Heart right ventricle (tissue), 16 donors: Measurements from ENCODE around the gene EFTUD2. TPM values are rescaled to one million over a fixed set of nuclear protein-coding genes. Genes with fewer than 3 reads are reported as not detected.

ENCODE experiments used
- ATAC-seq, 8 donors: fragments of 200-7000 bp; cut with Tn5 transposase; one replicate each; pipeline ENCODE4 v1.9.1; 2020; ENCODE audit warnings: mild to moderate bottlenecking in 8 of 8, moderate library complexity in 8 of 8, moderate number of reproducible peaks in 1 of 8
- DNase-seq, 2 donors: peaks; one replicate each; pipeline ENCODE4 v3.0.0-alpha.2; 2020
- H3K27ac ChIP-seq, 10 donors: fragments of 200-600 bp; sonication (generic) in 2 of 10; one replicate each; pipeline versions ENCODE4 v1.5.0 to v1.8.0; 2020 to 2022; ENCODE audit warnings: mild to moderate bottlenecking in 3 of 10
- H3K27me3 ChIP-seq, 7 donors: fragments of 200-600 bp; one replicate each; pipeline ENCODE4 v1.8.0; 2021 to 2022; ENCODE audit warnings: mild to moderate bottlenecking in 2 of 7
- H3K36me3 ChIP-seq, 9 donors: fragments of 200-600 bp; sonication (generic) in 1 of 9; one replicate each; pipeline versions ENCODE4 v1.5.0 to v1.8.0; 2020 to 2022; ENCODE audit warnings: mild to moderate bottlenecking in 2 of 9
- H3K4me1 ChIP-seq, 9 donors: fragments of 200-600 bp; sonication (generic) in 1 of 9; one replicate each; pipeline versions ENCODE4 v1.5.0 to v1.8.0; 2020 to 2022; ENCODE audit warnings: mild to moderate bottlenecking in 4 of 9
- H3K4me3 ChIP-seq, 10 donors: fragments of 200-600 bp; sonication (generic) in 2 of 10; one replicate each; pipeline versions ENCODE4 v1.5.0 to v1.8.0; 2020 to 2022; ENCODE audit warnings: mild to moderate bottlenecking in 7 of 10, moderate library complexity in 2 of 10
- H3K9me3 ChIP-seq, 11 donors: fragments of 200-600 bp in 10 of 11; sonication (generic) in 2 of 11; one replicate each; pipeline versions ENCODE4 v1.5.0 to v1.8.0; 2013 to 2022; ENCODE audit warnings: mild to moderate bottlenecking in 2 of 11, control low read depth in 1 of 11, moderate library complexity in 1 of 11
- WGBS, 2 donors: extraction: QIAGEN DNeasy Blood & Tissue Kit; methylation state at CpG; one replicate each; pipeline ENCODE4 v1.1.7; 2013; ENCODE audit warnings: inconsistent platforms in 1 of 2; 5-methylcytosine and 5-hydroxymethylcytosine counted together
- intact Hi-C, 10 donors: fragments of 100-400 bp; cut with DNase I; formaldehyde crosslinking; loops; one replicate each; pipeline versions ENCODE4 v1.11.1 to v1.14.2; 2022
- polyA plus RNA-seq, 2 donors: library from polyadenylated mRNA; stranded (reverse); fragments of 200-250 nt; gene quantifications; one replicate each; pipeline ENCODE4 v1.2.3, GENCODE V29; 2013
- total RNA-seq, 10 donors: library from RNA; stranded (reverse); fragmentation: NEBNext Ultra II Directional in 3 of 10; extraction: Animal tissue kit (Norgen Biotek cat#: 25700) in 3 of 10; gene quantifications; one replicate each; pipeline versions ENCODE4 v1.2.1 to v1.2.4, GENCODE V29; 2021 to 2023
- TF ChIP-seq, protein P1 (sequence below), 9 donors: fragments of 200-600 bp; sonication (generic) in 2 of 9; IDR thresholded peaks; one replicate each; pipeline versions ENCODE4 v1.5.0 to v1.8.0; 2021 to 2022; ENCODE audit warnings: antibody characterized with exemption in 9 of 9, mild to moderate bottlenecking in 5 of 9, moderate library complexity in 1 of 9
- donor health status: Arrhythmogenic right ventricular cardiomyopathy.
- donor health status: ischemic (EF 13 %, LVEDD 7.1; RV severe dilation, severe dysfunction).
- donor health status: healthy with polysubstance abuse.
- donor health status: DM: no; HTN: yes; CAD: no.
- donor health status: DM: no; HTN: no; CAD: no.
- donor health status: ischemic (EF 25% LVEDD 6.9; RV normal size, moderate dysfunction).
- donor health status: ischemic (EF 25% LVEDD 5.7; RV mildly dilated, moderate dysfunction).
- donor health status: healthy.
- donor health status: DM: yes; HTN: yes; CAD: no.
- donor health status: Ischemic cardiomyopathy.
- donor health status: ischemic (EF 35%, LVEDD 5.7; RV mildly dilated, moderate dysfunction).
- donor health status: nonischemic (EF 11% LVEDD 7.7; RV severe dilation, severe dysfunction).
- donor health status: DM: yes; HTN: yes; CAD: no.
- donor health status: PGD.
- donor health status: ischemic (EF 29% LVEDD 5.4; RV normal size, mild dysfunction).
- donor health status: nonischemic (EF 23%, LVEDD 6.1; RV moderate dilation, normal function).

EFTUD2 gene
- total and polyA plus RNA-seq, 12 donors = 21.6 to 78.2 (median 61.5) TPM

GRCh38 chr17:44928136-44928535, 28.9 kb upstream of the EFTUD2 start:
- TF ChIP-seq, protein P1, sequence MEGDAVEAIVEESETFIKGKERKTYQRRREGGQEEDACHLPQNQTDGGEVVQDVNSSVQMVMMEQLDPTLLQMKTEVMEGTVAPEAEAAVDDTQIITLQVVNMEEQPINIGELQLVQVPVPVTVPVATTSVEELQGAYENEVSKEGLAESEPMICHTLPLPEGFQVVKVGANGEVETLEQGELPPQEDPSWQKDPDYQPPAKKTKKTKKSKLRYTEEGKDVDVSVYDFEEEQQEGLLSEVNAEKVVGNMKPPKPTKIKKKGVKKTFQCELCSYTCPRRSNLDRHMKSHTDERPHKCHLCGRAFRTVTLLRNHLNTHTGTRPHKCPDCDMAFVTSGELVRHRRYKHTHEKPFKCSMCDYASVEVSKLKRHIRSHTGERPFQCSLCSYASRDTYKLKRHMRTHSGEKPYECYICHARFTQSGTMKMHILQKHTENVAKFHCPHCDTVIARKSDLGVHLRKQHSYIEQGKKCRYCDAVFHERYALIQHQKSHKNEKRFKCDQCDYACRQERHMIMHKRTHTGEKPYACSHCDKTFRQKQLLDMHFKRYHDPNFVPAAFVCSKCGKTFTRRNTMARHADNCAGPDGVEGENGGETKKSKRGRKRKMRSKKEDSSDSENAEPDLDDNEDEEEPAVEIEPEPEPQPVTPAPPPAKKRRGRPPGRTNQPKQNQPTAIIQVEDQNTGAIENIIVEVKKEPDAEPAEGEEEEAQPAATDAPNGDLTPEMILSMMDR (IDR thresholded peaks at IDR 0.05) = no peak
- 95 to 99% methylated on average over 15 of the region's 15 CpGs for WGBS, 2 donors
- no peaks in the 10 kb centered on the region for H3K9me3 ChIP-seq
- ATAC-seq (no peak), DNase-seq (no peak)
- intact Hi-C loops = loop anchor here in 3 of 10 donors (5.0 to 10.0 kb wide), 3 partner anchors 74 to 267 kb away; no protein-coding TSS in a partner anchor
- no peaks in the 10 kb centered on the region for H3K27me3 ChIP-seq
- H3K4me3 ChIP-seq = no peak overlapping the region
- H3K27ac ChIP-seq = no peak overlapping the region
- H3K4me1 ChIP-seq = peaks cover 0 to 21% (median 5%) of the 10 kb centered on the region in 9 donors
- H3K36me3 ChIP-seq = peaks cover 0 to 59% (median 0%) of the 10 kb centered on the region in 9 donors

GRCh38 chr17:44927696-44928095, 28.5 kb upstream of the EFTUD2 start:
- TF ChIP-seq, protein P1 (IDR thresholded peaks at IDR 0.05) = no peak
- 90 to 91% methylated on average over 3 of the region's 3 CpGs for WGBS, 2 donors
- no peaks in the 10 kb centered on the region for H3K27me3 ChIP-seq
- H3K4me1 ChIP-seq = peaks cover 0 to 16% (median 2%) of the 10 kb centered on the region in 9 donors
- intact Hi-C loops = loop anchor here in 3 of 10 donors (5.0 to 10.0 kb wide), 3 partner anchors 75 to 267 kb away; no protein-coding TSS in a partner anchor
- peaks cover 0 to 55% (median 0%) of the 10 kb centered on the region in 9 donors for H3K36me3 ChIP-seq
- no peak for DNase-seq
- no peak overlapping the region for H3K4me3 ChIP-seq
- no peak for ATAC-seq
- no peaks in the 10 kb centered on the region for H3K9me3 ChIP-seq
- no peak overlapping the region for H3K27ac ChIP-seq

DNA sequence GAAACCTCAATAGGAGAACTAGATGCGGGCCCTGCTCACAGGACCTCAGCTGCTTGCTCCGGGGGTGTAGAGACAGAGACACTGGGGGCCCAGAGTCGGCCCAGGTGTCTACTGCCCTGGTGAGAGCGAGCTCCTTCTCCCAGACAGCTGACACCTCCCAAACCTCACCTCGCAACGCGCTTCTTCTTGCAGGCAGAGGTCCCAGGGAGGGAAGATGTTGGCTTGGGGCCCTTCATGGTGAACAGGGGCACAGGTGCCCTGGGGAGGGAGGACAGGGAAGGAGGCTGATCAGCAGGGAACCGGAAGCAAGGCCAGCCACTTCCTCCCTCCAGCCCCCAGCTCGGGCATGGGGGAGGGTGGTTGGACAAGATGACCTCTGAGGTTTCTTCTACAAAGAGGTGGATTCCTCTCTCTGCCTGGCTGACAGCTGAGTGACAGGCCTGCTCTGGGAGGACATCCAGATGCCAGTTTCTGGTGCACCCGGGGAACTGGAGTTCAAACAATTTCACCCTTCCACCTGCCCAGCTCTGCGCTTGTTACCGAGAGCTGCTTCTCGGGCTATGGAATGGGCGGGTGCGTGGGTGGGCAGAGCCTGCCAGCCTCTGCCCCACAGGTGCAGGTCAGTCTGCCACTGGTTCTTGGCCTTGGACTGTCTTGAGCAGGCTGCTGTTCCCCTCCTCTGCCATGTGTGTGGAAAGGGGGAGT, 27.7 kb upstream of the EFTUD2 start:
- H3K36me3 ChIP-seq = peaks cover 0 to 49% (median 0%) of the 10 kb centered on the region in 9 donors
- no peak overlapping the region for H3K4me3 ChIP-seq
- 81 to 84% methylated on average over 15 of the region's 15 CpGs for WGBS, 2 donors
- ATAC-seq (peak in 1 of 8 donors; percentile 22), DNase-seq (no peak)
- intact Hi-C loops = loop anchor here in 3 of 10 donors (5.0 to 10.0 kb wide), 3 partner anchors 75 to 268 kb away; no protein-coding TSS in a partner anchor
- no peaks in the 10 kb centered on the region for H3K27me3 ChIP-seq
- H3K9me3 ChIP-seq = no peaks in the 10 kb centered on the region
- peaks cover 0 to 13% (median 0%) of the 10 kb centered on the region in 9 donors for H3K4me1 ChIP-seq
- TF ChIP-seq, protein P1 (IDR thresholded peaks at IDR 0.05) = no peak
- H3K27ac ChIP-seq = no peak overlapping the region

DNA sequence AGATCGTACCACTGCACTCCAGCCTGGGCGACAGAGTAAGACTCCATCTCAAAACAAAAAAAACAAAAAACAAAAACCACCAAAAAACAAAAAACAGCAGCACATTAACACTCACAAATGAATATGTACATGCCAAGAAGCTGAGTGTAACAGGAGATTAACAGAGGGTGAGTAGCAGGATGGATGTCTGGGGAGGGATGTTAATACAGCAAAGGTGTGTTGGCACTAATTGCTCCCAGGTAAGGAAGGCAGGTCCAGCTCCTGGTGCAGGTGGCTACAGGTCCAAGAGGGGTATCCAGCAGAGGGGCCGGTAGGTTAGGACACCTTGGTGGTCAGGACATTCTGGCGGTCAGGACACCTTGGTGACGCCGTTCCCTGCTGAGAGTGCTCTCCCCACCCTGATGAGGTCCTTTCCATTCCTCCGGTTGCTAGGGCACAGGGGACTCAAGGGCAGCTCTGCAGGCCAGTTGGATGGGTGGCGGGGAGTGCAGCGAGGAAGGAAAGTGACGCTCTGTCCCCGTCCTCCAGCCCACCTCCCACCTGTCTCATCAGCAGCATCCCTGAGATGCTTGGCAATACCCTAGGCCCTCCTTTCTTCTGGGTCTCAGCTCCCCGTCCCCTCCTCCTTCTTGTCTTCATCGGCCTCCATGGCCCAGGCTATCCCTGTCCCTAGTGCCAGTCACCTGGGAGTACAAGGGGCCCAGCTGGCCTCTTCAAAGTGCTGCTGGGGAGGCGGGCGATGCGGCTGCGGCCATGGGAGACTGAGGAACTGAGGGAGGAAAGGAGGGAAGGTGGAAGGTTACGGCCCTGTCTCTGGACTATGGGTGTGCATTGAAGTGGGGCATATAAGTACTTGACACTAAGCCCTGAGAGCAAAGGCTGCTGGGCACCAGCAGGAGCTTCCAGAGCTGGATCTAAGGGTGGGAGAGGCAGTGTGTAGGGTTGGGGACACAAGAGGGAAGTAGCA, 26.8 kb upstream of the EFTUD2 start:
- TF ChIP-seq, protein P1 (IDR thresholded peaks at IDR 0.05) = no peak
- intact Hi-C loops = loop anchor here in 3 of 10 donors (5.0 to 10.0 kb wide), 3 partner anchors 76 to 269 kb away; no protein-coding TSS in a partner anchor
- peaks cover 0 to 4% (median 0%) of the 10 kb centered on the region in 7 donors for H3K27me3 ChIP-seq
- ATAC-seq = no peak
- WGBS, 2 donors = 96 to 98% methylated on average over 18 of the region's 18 CpGs
- peaks cover 0 to 39% (median 0%) of the 10 kb centered on the region in 9 donors for H3K36me3 ChIP-seq
- H3K4me1 ChIP-seq = peaks cover 0 to 17% (median 5%) of the 10 kb centered on the region in 9 donors
- no peak overlapping the region for H3K4me3 ChIP-seq
- no peak overlapping the region for H3K27ac ChIP-seq
- no peaks in the 10 kb centered on the region for H3K9me3 ChIP-seq
- no peak for DNase-seq
